ACHN (cell line): ENCODE measurements around the gene FHDC1.
A peak's percentile ranks its signal among the peaks of the same experiment; 100 is the strongest.

Experiments
- DNase-seq: peaks from one replicate; pipeline ENCODE4 v3.0.0-alpha.2; 2015
- in situ Hi-C: cut with HindIII; loops from 2 replicates; pipeline ENCODE4 v1.10.0; 2017; ENCODE audit warnings: low sequenced_read_pairs, low pct_ligation_motif_present, low pct_unique_long_range_greater_than_20kb

The FHDC1 gene

GRCh38 chr4:152996111-152996571 lies 60.0 kb downstream of the FHDC1 start:
- in situ Hi-C loops = no loop called here
- no peak for DNase-seq

DNA sequence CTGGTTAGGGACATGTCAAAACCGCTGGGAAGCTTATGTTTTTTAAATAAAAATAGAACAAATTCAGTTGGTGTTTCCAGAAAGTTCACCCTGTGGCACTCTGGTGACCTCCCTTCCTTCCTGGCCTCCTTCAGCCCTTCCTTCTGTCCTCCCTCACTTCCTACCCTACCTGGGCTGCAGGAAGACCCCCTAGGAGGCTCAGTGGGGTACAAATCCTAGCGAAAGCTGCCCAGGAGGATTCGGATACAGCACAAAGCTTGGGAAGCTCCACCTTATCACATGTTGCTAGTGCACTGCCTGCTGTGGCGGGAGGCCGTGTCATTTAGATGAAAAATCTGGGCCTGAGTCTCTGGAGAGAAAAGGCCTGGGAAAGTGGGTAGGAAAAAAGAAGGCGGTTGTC lies 60.5 kb downstream of the FHDC1 start:
- DNase-seq = no peak
- in situ Hi-C loops = no loop called here

DNA sequence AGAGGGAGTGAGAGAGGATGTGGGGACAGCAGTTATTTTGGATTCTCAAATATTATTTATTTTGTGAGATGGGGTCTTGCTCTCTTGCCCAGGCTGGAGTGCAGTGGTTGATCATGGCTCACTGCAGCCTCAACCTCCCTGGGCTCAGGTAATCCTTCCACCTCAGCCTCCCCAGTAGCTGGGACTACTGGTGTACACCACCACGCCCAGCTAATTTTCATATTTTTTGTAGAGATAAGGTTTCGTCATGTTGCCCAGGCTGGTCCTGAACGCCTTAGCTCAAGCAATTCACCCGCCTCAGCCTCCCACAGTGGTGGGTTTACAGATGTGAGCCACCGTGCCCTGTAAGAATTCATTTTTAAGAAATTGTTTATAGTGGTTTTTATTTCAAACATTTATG lies 61.2 kb downstream of the FHDC1 start:
- in situ Hi-C loops = no loop called here
- no peak for DNase-seq

- DNase-seq = peak; percentile 8
- in situ Hi-C loops = no loop called here
Observed at GRCh38 chr4:152997771-152998487, 61.8 kb downstream of the FHDC1 start.

GRCh38 chr4:152998861-152999260 lies 62.7 kb downstream of the FHDC1 start:
- in situ Hi-C loops = no loop called here
- no peak for DNase-seq

GRCh38 chr4:152999346-153000075 lies 63.4 kb downstream of the FHDC1 start:
- DNase-seq = no peak
- in situ Hi-C loops = no loop called here

DNA sequence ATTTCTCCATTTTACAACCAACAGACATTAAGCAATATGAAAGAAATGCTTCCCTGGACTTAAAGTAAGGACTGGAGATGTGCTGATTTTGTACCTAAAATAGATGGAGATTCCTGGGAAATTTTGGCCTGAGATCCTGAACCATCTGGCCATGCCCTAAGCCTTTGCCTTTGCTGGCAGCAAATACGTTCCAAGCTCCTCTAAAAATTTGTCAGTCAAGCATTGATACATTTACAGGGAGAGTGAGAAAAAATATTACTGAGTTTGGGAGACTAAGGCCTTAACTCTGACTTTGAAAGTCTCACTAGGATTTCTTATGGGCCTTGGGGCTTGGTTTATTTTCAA lies 63.9 kb downstream of the FHDC1 start:
- in situ Hi-C loops = no loop called here
- DNase-seq = no peak

DNA sequence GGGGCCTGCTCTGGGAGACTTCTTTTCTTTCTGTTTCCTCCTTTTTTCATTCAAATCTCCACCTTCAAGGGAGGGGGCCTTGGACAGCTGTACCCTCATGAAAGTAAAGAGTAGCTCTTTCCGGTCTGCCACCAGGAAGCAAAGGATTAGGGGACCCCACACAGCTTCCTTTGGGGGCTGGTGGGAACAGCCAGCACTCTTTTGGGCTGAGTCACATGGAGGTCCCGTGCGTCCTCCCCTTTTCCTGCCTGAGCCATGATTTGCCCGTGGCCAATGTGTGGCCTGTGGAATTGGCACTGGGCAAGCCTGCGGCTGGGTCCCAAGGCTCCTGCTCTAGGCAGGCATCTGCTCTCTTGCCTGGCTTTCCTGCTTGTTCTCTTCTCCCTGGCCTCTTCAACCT lies 65.5 kb downstream of the FHDC1 start:
- in situ Hi-C loops = no loop called here
- DNase-seq = no peak

- in situ Hi-C loops = no loop called here
- DNase-seq = no peak
Observed at GRCh38 chr4:153002110-153002509, 66.0 kb downstream of the FHDC1 start.

DNA sequence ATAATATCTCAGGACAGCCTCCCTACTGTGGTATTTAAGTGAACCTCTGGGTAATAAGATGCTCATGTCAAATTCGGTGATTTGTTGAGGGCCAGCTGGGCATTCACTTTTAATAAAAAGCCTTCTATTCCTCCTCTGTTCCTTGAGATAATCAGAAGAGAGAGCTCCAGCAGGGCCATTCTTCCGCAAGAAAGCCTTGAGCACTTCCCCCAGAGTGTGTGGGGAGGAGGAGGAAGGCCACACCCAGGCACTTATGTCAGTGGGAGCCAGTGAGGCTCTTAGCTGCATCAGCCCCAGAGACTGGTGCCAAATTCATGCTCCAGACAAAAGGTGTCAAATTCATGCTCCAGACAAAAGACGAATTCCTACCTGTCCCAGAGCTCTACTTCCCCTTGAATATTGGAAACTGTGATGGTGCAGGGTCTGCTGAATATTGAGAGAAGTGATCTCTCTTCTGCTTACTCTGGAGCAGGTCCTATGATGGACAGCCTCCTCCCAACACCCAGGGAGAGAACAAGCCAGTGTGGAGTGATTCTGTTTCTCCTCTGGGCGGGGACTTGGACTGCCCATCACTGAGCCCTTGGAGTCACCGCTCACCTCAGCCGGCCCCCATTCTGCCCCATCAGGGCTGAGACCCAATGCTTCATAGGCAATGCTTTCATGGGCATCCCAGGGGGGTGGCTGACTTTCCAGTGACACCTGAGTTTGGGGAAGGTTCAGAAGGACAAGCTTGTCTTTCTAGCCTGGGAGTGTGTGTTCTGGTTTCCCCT lies 68.1 kb downstream of the FHDC1 start:
- DNase-seq = no peak
- in situ Hi-C loops = no loop called here

DNA sequence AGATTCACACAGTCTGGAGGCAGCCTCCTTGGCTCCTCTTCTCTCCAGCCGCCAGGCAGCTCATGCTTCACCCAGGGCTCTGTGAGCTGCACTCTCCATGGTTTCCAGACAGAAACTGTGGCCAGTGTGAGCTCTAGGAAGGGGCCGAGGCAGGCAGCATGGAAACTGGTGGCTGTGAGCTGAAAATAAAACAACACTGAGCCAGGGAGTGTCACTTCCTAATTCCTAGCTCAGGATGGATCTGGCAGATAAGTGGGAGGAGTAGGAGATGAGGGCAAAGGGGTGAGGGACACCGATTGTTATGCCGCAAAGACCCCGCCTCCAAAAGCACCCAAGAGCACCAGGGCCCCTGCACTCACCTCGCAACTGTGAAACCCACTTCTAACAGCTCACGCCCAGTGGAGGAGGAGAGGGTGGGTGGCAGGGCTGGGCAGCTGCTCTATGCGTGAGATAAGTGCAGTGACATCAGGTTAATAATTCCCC lies 69.8 kb downstream of the FHDC1 start:
- in situ Hi-C loops = no loop called here
- no peak for DNase-seq

DNA sequence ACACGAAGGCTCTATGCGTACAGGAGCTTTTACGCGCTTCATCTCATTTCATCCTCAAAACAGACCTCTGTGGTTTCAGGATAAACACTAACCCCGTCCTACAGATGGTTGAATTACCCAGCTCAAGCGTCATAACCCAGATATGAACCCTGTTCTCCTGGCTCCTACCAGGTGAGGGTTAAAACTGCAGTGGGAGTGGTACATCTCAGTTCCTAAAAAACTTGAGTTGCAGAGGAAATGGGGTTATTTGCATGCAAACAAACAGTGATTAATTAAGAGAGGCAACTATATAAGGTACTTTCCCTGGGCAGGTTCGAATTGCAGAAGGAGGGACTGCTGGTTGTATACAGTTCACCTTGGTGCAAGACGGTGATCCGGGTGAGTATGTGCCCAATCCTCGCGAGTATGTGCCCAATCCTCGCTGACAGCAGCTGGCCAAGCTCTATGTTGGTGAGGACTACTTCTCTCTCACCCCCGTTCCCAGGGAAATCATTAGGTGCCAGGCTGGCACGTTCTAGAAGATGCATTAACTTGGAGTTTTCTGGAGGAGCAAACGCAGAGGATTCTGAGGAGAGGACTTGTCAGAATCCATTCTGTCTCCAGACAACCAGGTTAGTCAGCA lies 72.6 kb downstream of the FHDC1 start:
- in situ Hi-C loops = no loop called here
- no peak for DNase-seq

- in situ Hi-C loops = no loop called here
Observed at GRCh38 chr4:153010146-153010545, 74.0 kb downstream of the FHDC1 start.

GRCh38 chr4:153013202-153013977 lies 77.3 kb downstream of the FHDC1 start:
- in situ Hi-C loops = no loop called here
- DNase-seq = no peak

More at GRCh38 chr4:153010146-153010545, 74.0 kb downstream of the FHDC1 start:
- DNase-seq = no peak

DNA sequence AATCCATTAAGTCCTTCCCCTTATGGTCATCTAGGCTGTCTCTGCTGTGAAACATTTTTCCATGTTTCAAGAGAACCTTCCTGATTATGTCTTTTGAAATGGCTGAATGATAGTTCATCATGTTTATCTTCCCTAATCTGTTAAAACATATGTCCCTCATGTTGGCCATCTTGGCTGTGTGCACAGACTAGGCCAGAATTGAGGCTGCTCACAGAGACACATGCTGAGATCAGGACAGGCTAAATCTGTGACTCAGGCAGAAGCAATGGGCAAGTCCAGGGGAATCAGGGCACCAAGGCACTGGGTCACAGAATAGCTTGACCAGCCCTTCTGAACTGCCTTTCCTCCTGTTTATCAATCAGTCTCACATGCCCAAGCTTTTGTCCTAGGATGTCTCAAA lies 78.3 kb downstream of the FHDC1 start:
- in situ Hi-C loops = no loop called here
- DNase-seq = no peak

DNA sequence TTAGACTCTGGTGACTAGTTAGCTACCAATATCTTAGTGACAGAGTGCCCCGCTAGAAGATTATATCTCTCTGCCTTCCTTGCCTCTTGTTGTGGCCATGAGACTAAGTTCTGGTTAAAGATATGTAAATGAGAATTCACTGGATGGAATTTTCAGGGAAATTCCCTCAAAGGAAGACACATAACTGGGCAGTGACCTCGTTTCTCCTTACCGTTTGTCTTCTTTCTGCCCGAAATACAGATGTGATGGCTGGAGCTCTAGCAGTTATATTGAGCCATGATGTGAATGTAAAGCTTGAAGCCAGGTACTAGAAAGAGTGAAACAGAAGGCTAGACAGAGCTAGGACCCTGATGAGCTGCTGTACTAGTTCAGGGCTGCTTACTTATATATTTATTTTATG lies 80.5 kb downstream of the FHDC1 start:
- in situ Hi-C loops = no loop called here
- DNase-seq = no peak

GRCh38 chr4:153018031-153018430 lies 81.9 kb downstream of the FHDC1 start:
- in situ Hi-C loops = no loop called here
- DNase-seq = no peak

GRCh38 chr4:153018684-153019083 lies 82.6 kb downstream of the FHDC1 start:
- in situ Hi-C loops = no loop called here
- DNase-seq = no peak
